ES-I3 (cell line): Measurements from ENCODE around the gene CFAP43.
"Not testable (repeated sequence)": the region's sequence is repeated elsewhere in the genome, so short reads cannot be mapped to it uniquely, and the experiment has no call there.

ENCODE experiments used
- H3K36me3 ChIP-seq: 2 replicates; pipeline ENCODE4 v1.6.1; 2013; ENCODE audit warnings: mild to moderate bottlenecking, low read length, control low read depth, moderate library complexity; ENCODE audit not compliant: insufficient read depth
- H3K4me1 ChIP-seq: 2 replicates; pipeline ENCODE4 v1.6.1; 2013; ENCODE audit warnings: mild to moderate bottlenecking, control low read depth, low read length; ENCODE audit not compliant: insufficient read depth
- H3K9ac ChIP-seq: 2 replicates; pipeline ENCODE4 v1.6.1; 2013; ENCODE audit warnings: low read depth, mild to moderate bottlenecking, low read length, moderate library complexity
- H3K9me3 ChIP-seq: 2 replicates; pipeline ENCODE4 v1.6.1; 2013; ENCODE audit warnings: mild to moderate bottlenecking, low read length, moderate library complexity; ENCODE audit not compliant: control insufficient read depth, insufficient read depth

The CFAP43 gene

GRCh38 chr10:104252368-104252767 is 20.2 kb upstream of the CFAP43 start:
- H3K4me1 ChIP-seq: peaks cover 26% of the 10 kb centered on the region
- H3K9ac ChIP-seq: no peak overlapping the region
- H3K36me3 ChIP-seq: no peaks in the 10 kb centered on the region

GRCh38 chr10:104251443-104251842 is 19.3 kb upstream of the CFAP43 start:
- Histone ChIP-seq H3K9me3 (peaks cover 7% of the 10 kb centered on the region; the same call in 1 of the 2 replicates), H3K9ac (no peak overlapping the region), H3K36me3 (no peaks in the 10 kb centered on the region), H3K4me1 (peaks cover 25% of the 10 kb centered on the region)

More at GRCh38 chr10:104252368-104252767, 20.2 kb upstream of the CFAP43 start:
- H3K9me3 ChIP-seq: 0 out of 2 replicates have a peak, but pooled peaks cover under 1% of the 10 kb centered on the region

- peaks cover 16% of the 10 kb centered on the region for H3K4me1 ChIP-seq
- H3K9me3 ChIP-seq: peaks cover 7% of the 10 kb centered on the region; the same call in 1 of the 2 replicates
- no peaks in the 10 kb centered on the region for H3K36me3 ChIP-seq
Measured at GRCh38 chr10:104250371-104250770, 18.2 kb upstream of the CFAP43 start.

GRCh38 chr10:104248931-104249330 is 16.8 kb upstream of the CFAP43 start:
- H3K4me1 ChIP-seq: peaks cover 16% of the 10 kb centered on the region
- not testable (repeated sequence) for H3K9ac ChIP-seq, H3K9me3 ChIP-seq, H3K36me3 ChIP-seq

More at GRCh38 chr10:104250371-104250770, 18.2 kb upstream of the CFAP43 start:
- H3K9ac ChIP-seq: no peak overlapping the region; the same call in 1 of the 2 replicates

- peaks cover 7% of the 10 kb centered on the region; the same call in 1 of the 2 replicates for H3K9me3 ChIP-seq
- H3K4me1 ChIP-seq: 0 out of 2 replicates have a peak, but pooled peaks cover 7% of the 10 kb centered on the region
- H3K9ac ChIP-seq: no peak overlapping the region
- no peaks in the 10 kb centered on the region for H3K36me3 ChIP-seq
Measured at GRCh38 chr10:104247513-104248146, 15.5 kb upstream of the CFAP43 start.

GRCh38 chr10:104246976-104247375 is 14.8 kb upstream of the CFAP43 start:
- Histone ChIP-seq H3K9me3 (peaks cover 7% of the 10 kb centered on the region; the same call in 1 of the 2 replicates), H3K9ac (no peak overlapping the region), H3K36me3 (no peaks in the 10 kb centered on the region), H3K4me1 (0 out of 2 replicates have a peak, but pooled peaks cover 7% of the 10 kb centered on the region)

- Histone ChIP-seq H3K36me3 (no peaks in the 10 kb centered on the region), H3K4me1 (no peaks in the 10 kb centered on the region), H3K9ac (no peak overlapping the region), H3K9me3 (peaks cover 7% of the 10 kb centered on the region; the same call in 1 of the 2 replicates)
Measured at GRCh38 chr10:104245066-104245632, 13.0 kb upstream of the CFAP43 start.

GRCh38 chr10:104243512-104243911 is 11.3 kb upstream of the CFAP43 start:
- Histone ChIP-seq H3K4me1 (no peaks in the 10 kb centered on the region), H3K36me3 (no peaks in the 10 kb centered on the region), H3K9ac (no peak overlapping the region), H3K9me3 (peaks cover 7% of the 10 kb centered on the region; the same call in 1 of the 2 replicates)

GRCh38 chr10:104243009-104243408 is 10.8 kb upstream of the CFAP43 start:
- not testable (repeated sequence) for H3K4me1 ChIP-seq, H3K36me3 ChIP-seq, H3K9me3 ChIP-seq, H3K9ac ChIP-seq

- Histone ChIP-seq H3K9me3 (peaks cover 7% of the 10 kb centered on the region; the same call in 1 of the 2 replicates), H3K36me3 (no peaks in the 10 kb centered on the region), H3K4me1 (no peaks in the 10 kb centered on the region), H3K9ac (no peak overlapping the region)
Measured at GRCh38 chr10:104242545-104242944, 10.4 kb upstream of the CFAP43 start.

- no peaks in the 10 kb centered on the region for H3K4me1 ChIP-seq
- H3K36me3 ChIP-seq: no peaks in the 10 kb centered on the region
- no peak overlapping the region for H3K9ac ChIP-seq
- peaks cover 6% of the 10 kb centered on the region for H3K9me3 ChIP-seq
Measured at GRCh38 chr10:104240078-104240477, 7.9 kb upstream of the CFAP43 start.

- H3K9me3 ChIP-seq: peaks cover 6% of the 10 kb centered on the region
- H3K9ac ChIP-seq: no peak overlapping the region
- no peaks in the 10 kb centered on the region for H3K4me1 ChIP-seq
- no peaks in the 10 kb centered on the region for H3K36me3 ChIP-seq
Measured at GRCh38 chr10:104235801-104236200, 3.6 kb upstream of the CFAP43 start.

GRCh38 chr10:104234934-104235333 is 2.8 kb upstream of the CFAP43 start:
- Histone ChIP-seq H3K4me1 (no peaks in the 10 kb centered on the region), H3K36me3 (no peaks in the 10 kb centered on the region), H3K9ac (no peak overlapping the region), H3K9me3 (peaks cover 6% of the 10 kb centered on the region)

GRCh38 chr10:104233817-104234216 is 1.7 kb upstream of the CFAP43 start:
- Histone ChIP-seq H3K36me3 (no peaks in the 10 kb centered on the region), H3K4me1 (no peaks in the 10 kb centered on the region), H3K9ac (no peak overlapping the region), H3K9me3 (peaks cover 6% of the 10 kb centered on the region)

- no peaks in the 10 kb centered on the region for H3K4me1 ChIP-seq
- peaks cover 6% of the 10 kb centered on the region for H3K9me3 ChIP-seq
- no peaks in the 10 kb centered on the region for H3K36me3 ChIP-seq
- H3K9ac ChIP-seq: peak overlapping the region; percentile 87; the same call in 1 of the 2 replicates
Measured at GRCh38 chr10:104232613-104233102, 494 bp upstream of the CFAP43 start.
